HT-29 (cell line): ENCODE data around the gene USP6NL. TPM values are rescaled to one million over a fixed set of nuclear protein-coding genes. Genes with fewer than 3 reads are reported as not detected.

Experiments
- DNase-seq: peaks from one replicate; pipeline ENCODE4 v3.0.0-alpha.2; 2015; ENCODE audit warnings: low spot score
- total RNA-seq: library from RNA; depleted of rRNA; stranded (reverse); fragments of >200 nt; shearing (Covaris generic); gene quantifications from 2 replicates; pipeline ENCODE4 v1.2.3, GENCODE V29; 2014; rRNA removed

USP6NL gene
- total RNA-seq, 1 experiment from 2014 or later: 18.6 TPM

- no peak for DNase-seq
Measured at GRCh38 chr10:11429439-11430052, 181.9 kb downstream of the USP6NL start.

- no peak for DNase-seq
Measured at GRCh38 chr10:11425676-11426075, 185.8 kb downstream of the USP6NL start.

GRCh38 chr10:11425296-11425610, 186.2 kb downstream of the USP6NL start:
- no peak for DNase-seq

- peak; percentile 59 for DNase-seq
Measured at GRCh38 chr10:11424456-11425295, 186.8 kb downstream of the USP6NL start.

GRCh38 chr10:11416974-11417373, 194.5 kb downstream of the USP6NL start:
- no peak for DNase-seq

GRCh38 chr10:11415095-11415494, 196.4 kb downstream of the USP6NL start:
- no peak for DNase-seq

GRCh38 chr10:11414314-11415038, 197.0 kb downstream of the USP6NL start:
- no peak for DNase-seq

GRCh38 chr10:11411926-11412545, 199.4 kb downstream of the USP6NL start:
- peak; percentile 12 for DNase-seq

- no peak for DNase-seq
Measured at GRCh38 chr10:11409357-11409756, 202.1 kb downstream of the USP6NL start.

- no peak for DNase-seq
Measured at GRCh38 chr10:11407939-11408338, 203.5 kb downstream of the USP6NL start.

- no peak for DNase-seq
Measured at GRCh38 chr10:11406746-11407145, 204.7 kb downstream of the USP6NL start.

- no peak for DNase-seq
Measured at GRCh38 chr10:11404901-11405300, 206.5 kb downstream of the USP6NL start.

Other genes with a start within 250 kb of the USP6NL start
- 0.70 and 2.6 TPM in 2 replicates for gene ECHDC3, start 130.7 kb upstream of the USP6NL start, total RNA-seq
- 56.9 and 58.8 TPM in 2 replicates for gene PROSER2, start 211.7 kb upstream of the USP6NL start, total RNA-seq